Liver (tissue), 3 donors: ENCODE results near the gene RMP24.

Experiments used
- ATF3 ChIP-seq: IDR thresholded peaks from 2 replicates; pipeline ENCODE4 v1.6.1; 2016; ENCODE audit warnings: antibody characterized with exemption
- CTCF ChIP-seq: fragments of 150-350 bp; IDR thresholded peaks from 2 replicates; pipeline ENCODE4 v1.5.1; 2017; ENCODE audit warnings: improper control_type of control experiment, low read depth, low read length; ENCODE audit not compliant: missing input control
- EGR1 ChIP-seq, 2 donors: IDR thresholded peaks; 2 replicates each; pipeline ENCODE4 v1.6.1; 2016 to 2018; ENCODE audit warnings: antibody characterized with exemption in 2 of 2, low read depth in 2 of 2
- FOXA1 ChIP-seq: IDR thresholded peaks from 2 replicates; pipeline ENCODE4 v1.6.1; 2016; ENCODE audit warnings: antibody characterized with exemption
- GABPA ChIP-seq, 2 donors: IDR thresholded peaks in 1 of 2; conservative IDR thresholded peaks in 1 of 2; 2 replicates each; pipeline ENCODE4 v1.6.1; 2016; ENCODE audit warnings: antibody characterized with exemption in 2 of 2, mild to moderate bottlenecking in 1 of 2, moderate library complexity in 1 of 2
- NR2F2 ChIP-seq: IDR thresholded peaks from 2 replicates; pipeline ENCODE4 v1.6.1; 2016; ENCODE audit warnings: antibody characterized with exemption
- RAD21 ChIP-seq, 2 donors: IDR thresholded peaks; 2 replicates each; pipeline ENCODE4 v1.6.1; 2016; ENCODE audit warnings: antibody characterized with exemption in 2 of 2, mild to moderate bottlenecking in 2 of 2
- REST ChIP-seq: IDR thresholded peaks from 2 replicates; pipeline ENCODE4 v1.6.1; 2016; ENCODE audit warnings: antibody characterized with exemption, mild to moderate bottlenecking
- RXRA ChIP-seq, 2 donors: IDR thresholded peaks; 2 replicates each; pipeline ENCODE4 v1.6.1; 2017 to 2018; ENCODE audit warnings: antibody characterized with exemption in 2 of 2, mild to moderate bottlenecking in 1 of 2
- SP1 ChIP-seq: IDR thresholded peaks from 2 replicates; pipeline ENCODE4 v1.6.1; 2018; ENCODE audit warnings: antibody characterized with exemption, mild to moderate bottlenecking
- TAF1 ChIP-seq: conservative IDR thresholded peaks from 2 replicates; pipeline ENCODE4 v1.6.1; 2016; ENCODE audit warnings: antibody characterized with exemption, mild to moderate bottlenecking
- YY1 ChIP-seq: IDR thresholded peaks from 2 replicates; pipeline ENCODE4 v1.6.1; 2016; ENCODE audit warnings: antibody characterized with exemption, mild to moderate bottlenecking
- ZBTB33 ChIP-seq: IDR thresholded peaks from 2 replicates; pipeline ENCODE4 v1.6.1; 2016; ENCODE audit warnings: antibody characterized with exemption
- donor health status: healthy.
- donor health status: healthy.

- TF ChIP-seq RAD21 (IDR thresholded peaks at IDR 0.05) (no peak), CTCF (no peak), YY1 (no peak), ZBTB33 (no peak), RXRA (IDR thresholded peaks at IDR 0.05) (no peak), SP1 (no peak), REST (no peak), GABPA (IDR thresholded peaks at IDR 0.05 in 1 of 2, conservative IDR thresholded peaks at IDR 0.05 in 1 of 2) (no peak), FOXA1 (no peak), TAF1 (no peak), EGR1 (IDR thresholded peaks at IDR 0.05; ENCODE audit: low read depth in 2 of 2) (no peak), NR2F2 (no peak), ATF3 (no peak)
Observed at GRCh38 chr18:35933982-35934381, 38.5 kb upstream of the RMP24 start.
